GM18498 (cell line): ENCODE measurements around the gene BHLHE23.

ENCODE experiments used
- ATAC-seq: cut with Tn5 transposase; IDR thresholded peaks from one replicate; pipeline ENCODE4 v1.9.1; 2021; ENCODE audit warnings: mild to moderate bottlenecking, moderate library complexity; ENCODE audit not compliant: unreplicated experiment

Gene BHLHE23

DNA sequence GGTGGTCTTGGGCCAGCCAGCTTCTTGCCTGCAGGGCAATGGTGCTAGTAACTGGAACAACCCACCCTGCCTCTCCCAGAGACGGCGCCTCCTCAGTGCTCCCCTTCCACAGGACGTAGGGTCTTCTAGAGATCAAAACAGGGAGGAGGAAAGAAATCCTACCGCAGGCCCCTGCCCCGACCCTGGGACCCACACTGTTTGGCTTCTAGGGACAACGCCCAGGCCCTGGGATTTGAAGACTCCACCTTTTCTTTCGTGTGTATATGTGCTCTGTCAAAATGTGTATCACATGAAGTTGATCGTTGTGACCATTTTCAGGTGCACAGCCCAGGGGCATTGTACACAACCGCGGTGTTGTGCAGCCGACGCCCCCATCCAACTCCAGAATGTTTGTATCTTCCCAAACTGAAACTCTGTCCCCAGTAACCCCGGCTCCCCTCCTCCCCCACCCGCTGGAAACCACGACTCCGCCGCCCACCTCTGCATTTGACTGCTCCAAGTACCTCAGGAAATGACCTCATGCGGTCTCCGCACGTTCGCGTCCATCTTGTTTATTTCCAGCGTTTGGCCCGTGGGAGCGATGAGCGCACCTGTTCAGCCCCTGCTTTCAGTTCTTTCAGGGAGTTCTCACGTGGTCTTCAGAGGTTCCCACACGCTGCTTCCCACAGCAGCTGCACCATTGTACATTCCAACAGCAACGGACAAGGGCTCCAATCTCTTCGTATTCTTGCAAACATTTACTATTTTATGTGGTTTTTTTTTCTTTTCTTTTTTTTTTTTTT lies 3.4 kb upstream of the BHLHE23 start:
- peak; percentile 52 for ATAC-seq

DNA sequence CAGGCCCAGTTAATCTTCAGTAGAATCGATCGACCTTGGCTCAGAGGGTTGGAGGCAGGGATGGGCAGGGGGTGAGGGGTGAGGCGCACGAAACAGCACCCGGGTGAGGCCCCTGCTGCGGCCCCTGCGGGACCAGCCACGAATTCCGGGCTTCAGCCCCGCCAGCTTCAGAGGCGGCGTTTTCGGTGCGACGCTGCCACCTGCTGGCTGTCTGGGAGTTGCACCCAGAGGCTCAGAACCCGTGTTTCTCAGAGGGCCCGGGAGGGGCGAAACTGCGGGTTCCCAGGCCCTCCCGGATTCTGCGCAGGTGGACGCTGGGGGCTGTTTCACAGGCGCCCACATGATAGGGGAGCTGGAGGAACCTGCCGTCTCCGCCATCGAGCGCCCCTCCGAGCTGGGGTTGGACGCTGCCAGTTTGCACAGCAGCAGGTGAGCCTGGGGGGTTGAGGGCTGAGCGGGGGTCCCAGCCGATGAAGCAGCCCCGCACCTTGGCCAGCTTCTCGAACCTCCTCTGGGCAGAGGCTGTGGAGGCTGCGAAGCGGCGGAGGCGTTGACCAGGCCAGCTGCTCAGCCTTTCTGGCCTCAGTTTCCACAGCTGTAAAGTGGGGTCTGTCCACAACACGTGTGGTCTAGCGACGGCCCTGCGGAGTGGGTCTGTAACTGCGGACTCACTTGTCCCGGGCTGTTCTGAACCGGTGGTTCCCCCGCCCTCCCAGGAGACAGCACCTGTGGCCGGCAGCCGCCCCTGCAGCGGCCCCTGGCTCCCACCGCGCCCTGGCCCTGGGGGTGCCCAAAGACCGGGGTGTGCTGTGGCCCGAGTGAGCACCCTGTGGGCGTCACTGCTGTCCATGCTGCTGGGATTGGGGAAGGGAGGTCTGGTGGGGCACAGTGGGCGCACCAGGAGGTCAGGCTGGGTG lies 2.5 kb upstream of the BHLHE23 start:
- peak; percentile 42 for ATAC-seq

DNA sequence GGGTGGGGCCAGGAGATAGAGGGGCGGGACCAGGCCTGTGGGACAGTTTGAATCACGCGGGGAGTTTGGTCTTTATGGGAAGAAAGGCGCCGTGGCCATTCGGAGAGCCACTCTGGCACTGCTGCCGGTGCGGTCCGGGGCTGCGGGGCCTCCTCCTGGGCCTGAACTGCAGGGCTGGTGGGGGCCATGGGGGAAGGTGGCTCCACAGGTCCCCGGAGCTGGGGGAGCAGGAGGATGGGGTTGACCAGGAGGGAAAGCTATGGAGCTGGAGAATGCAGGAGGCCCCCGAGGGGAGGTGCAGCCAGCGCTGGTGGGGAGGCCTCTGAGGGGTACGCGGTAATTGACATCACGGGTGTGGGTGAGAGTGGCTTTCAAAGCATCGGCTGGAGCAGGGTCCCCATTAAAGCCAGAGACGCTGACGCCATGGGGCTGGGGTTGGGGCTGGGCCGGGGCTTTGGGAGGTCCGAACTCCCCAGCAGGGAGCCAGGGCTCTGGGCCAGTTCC lies 1.8 kb upstream of the BHLHE23 start:
- no peak for ATAC-seq

DNA sequence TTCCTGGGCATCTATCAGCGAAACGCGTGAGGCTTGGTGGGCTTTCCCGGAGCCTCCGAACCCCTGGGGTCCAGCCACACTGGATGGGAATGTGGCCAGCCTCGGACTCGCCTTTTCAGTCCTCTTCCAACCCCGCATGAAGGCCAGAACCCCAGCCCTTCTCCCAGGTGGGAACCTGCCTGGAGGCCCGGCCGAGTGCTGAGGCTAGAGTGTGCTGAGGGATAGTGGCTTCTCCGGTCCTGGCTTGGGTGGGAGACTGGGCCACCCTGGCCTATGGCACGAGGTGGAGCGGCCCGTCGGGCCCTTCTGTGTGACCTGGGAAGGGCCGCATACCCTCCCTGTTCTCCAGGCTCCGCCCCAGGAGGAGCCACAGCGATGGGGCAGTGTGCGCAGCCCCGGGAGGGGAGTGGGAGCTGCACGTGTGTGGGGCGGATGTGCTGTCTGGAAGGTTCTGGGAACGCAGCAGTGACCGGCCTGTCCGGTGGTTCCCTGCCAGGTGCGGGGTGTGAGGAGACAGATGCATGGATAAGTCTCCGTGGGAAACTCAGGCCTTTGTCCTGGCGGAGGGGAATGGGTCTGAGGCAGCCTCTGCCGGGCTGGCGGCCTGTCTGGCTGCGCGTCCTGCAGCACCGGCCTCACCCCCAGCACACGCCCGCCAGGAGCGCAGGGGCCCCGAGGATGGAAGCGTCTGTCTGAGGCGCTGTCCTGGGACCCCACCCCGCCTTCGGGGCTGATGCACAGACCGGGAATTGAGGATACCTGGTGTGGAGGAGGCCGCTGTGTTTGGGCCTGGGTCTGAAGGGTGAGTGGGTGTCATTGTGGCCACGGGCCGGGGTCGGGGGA lies 1.1 kb upstream of the BHLHE23 start:
- ATAC-seq: no peak

DNA sequence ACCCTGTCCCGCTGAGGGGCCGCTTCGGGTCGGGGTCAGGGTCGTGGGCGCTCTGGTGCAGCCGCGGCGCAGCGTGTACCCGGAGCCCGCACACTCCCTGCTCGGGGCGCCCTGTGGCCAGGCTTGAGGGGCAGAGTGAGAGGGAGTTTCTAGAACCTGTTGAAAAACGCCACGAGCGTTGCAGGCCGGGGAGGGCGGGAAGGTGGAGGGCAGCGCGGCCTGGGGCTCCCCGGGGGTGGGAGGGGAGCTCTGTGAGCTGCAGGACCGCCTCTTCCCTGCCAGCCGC lies 539 bp upstream of the BHLHE23 start:
- no peak for ATAC-seq

- no peak for ATAC-seq
Observed at GRCh38 chr20:63005862-63006539, 763 bp downstream of the BHLHE23 start.

DNA sequence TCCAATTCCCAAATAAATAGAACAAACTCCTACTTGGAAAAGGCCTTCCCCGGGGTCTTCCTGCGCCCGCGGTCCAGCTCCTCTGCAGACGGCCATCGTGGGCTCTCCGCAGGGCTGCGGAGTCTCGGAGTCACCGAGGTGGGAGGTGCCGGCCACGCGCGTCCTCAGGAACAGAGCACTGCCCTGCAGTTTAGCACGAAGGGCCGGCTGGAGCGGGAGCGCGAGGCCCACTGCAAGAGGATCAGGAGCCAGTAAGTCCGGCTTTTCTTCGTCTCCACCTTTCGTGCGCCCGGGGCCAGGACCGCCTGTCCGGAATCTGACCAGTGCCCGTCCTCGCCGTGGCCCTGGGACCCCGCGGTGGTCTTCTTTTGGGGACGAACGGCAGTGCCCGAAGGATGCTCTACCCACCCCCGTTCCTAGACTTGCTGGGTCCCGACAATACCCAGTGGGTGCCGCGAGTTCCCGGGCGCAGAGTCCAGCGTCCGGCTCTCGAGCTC lies 1.4 kb downstream of the BHLHE23 start:
- no peak for ATAC-seq

GRCh38 chr20:63004607-63005364 lies 2.0 kb downstream of the BHLHE23 start:
- ATAC-seq: no peak

GRCh38 chr20:63003546-63003945 lies 3.2 kb downstream of the BHLHE23 start:
- ATAC-seq: no peak

- ATAC-seq: no peak
Observed at GRCh38 chr20:63002511-63002910, 4.3 kb downstream of the BHLHE23 start.

GRCh38 chr20:63000958-63001357 lies 5.8 kb downstream of the BHLHE23 start:
- ATAC-seq: no peak

DNA sequence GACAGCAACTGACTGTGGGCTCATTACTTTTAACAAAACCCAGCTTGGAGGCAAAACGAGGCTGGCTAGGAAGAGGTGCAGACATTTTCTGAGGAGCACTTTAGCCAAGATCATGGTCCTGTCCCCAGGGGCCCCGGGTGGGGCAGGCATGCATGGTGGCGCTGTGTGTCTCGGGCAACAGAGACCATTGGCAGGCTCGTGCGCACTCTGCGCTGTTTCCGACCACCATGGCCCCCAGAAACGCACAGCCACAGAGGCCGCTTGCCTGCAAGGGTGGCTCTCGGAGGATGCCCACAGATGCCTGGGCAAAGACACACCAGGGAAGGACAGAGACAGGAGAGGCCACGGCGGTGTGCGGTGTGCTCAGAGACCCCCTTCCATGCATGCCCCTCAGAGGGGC lies 6.7 kb downstream of the BHLHE23 start:
- no peak for ATAC-seq

DNA sequence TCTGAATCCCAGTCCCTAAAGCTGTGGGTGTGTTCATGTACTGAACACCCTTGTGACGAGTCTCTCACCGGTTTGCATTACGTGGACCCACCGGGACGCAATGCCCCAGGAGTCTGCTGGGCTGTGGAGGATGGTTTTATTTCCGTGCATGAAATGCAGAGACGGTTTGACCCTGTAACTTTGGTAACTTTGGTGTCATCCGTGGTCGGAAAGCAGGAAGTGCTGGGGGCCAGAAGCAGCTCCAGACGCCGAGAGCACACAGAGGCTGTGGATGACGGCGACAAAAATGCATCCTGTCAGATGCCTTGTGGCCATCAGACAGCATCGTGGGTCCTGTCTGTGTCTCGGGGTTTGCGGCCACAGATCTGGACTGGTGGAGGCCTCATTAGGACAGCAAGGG lies 7.2 kb downstream of the BHLHE23 start:
- ATAC-seq: no peak

DNA sequence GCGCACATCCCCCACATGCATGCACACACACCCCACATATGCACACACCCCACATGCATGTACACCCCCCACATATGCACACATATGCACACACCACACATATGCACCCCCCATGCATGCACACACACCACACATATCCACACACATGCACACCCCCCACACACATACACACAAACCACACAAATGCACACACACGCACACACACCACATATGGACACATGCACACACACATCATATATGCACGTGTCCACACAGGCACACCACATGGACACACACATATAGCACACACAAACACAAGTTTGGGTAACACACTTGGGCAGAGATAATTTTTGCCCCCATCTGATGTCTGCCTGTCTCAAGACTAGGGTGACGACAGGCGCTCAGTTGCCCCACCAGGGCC lies 8.3 kb downstream of the BHLHE23 start:
- ATAC-seq: no peak

- ATAC-seq: no peak
Observed at GRCh38 chr20:62997417-62998035, 9.2 kb downstream of the BHLHE23 start.

DNA sequence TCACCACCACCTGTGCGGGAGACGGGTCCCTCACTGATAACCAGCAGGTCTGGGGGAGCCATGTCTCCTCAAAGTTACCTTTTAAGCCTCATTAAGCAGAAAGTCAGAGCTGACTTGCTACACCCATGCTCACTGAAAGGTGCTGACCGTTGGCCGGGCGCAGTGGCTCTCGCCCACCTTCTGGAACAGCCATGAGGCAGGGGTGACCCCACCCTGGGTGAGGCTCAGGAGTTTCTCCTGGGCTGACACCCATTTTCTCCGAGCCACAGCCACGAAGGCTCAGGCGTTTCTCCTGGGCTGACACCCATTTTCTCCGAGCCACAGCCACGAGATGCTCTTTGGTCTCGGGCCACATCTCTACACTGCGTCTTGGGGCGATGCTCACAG lies 10.2 kb downstream of the BHLHE23 start:
- ATAC-seq: no peak

- ATAC-seq: no peak
Observed at GRCh38 chr20:62995898-62996595, 10.7 kb downstream of the BHLHE23 start.

- no peak for ATAC-seq
Observed at GRCh38 chr20:62995481-62995880, 11.3 kb downstream of the BHLHE23 start.

DNA sequence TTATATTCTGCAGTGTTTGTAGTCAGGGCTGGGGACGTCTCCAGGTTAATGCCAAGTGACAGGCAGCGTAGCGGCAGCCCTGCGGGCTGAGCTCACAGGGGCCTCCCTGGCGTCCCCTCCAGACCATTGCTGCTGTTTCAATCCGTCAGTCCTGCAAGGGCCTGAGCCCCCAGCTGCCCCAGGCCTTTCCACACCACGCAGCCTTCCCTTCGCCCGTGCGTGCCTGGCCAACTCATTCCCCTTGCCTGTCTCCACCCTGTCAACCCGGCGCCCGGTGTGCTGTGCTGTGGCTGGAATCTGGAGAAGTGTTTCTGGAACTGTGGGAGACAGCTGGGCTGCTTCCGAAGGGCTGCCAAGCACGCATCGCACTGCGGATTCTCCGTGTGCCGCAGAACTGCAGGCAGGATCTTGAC lies 11.9 kb downstream of the BHLHE23 start:
- ATAC-seq: no peak
